Trophoblast cell (in vitro differentiated cells and primary cell): Measurements from ENCODE around the gene SELENOS.
A peak's percentile ranks its signal among the peaks of the same experiment; 100 is the strongest.

Source experiments
- DNase-seq, 2 donors: peaks; one replicate each; pipeline ENCODE4 v3.0.0-alpha.2; 2016
- H2AFZ ChIP-seq: 2 replicates; pipeline ENCODE4 v1.6.1; 2013; ENCODE audit warnings: low read length, moderate library complexity, mild to moderate bottlenecking; ENCODE audit not compliant: insufficient read depth, poor library complexity
- H2AK5ac ChIP-seq: 2 replicates; pipeline ENCODE4 v1.6.1; 2013; ENCODE audit warnings: mild to moderate bottlenecking, low read length
- H2BK120ac ChIP-seq: 2 replicates; pipeline ENCODE4 v1.6.1; 2013; ENCODE audit warnings: low read length, mild to moderate bottlenecking, moderate library complexity; ENCODE audit not compliant: insufficient read depth, poor library complexity
- H2BK12ac ChIP-seq: 2 replicates; pipeline ENCODE4 v1.6.1; 2013; ENCODE audit warnings: mild to moderate bottlenecking, low read length, moderate library complexity
- H2BK5ac ChIP-seq: 2 replicates; pipeline ENCODE4 v1.6.1; 2013; ENCODE audit warnings: low read length, low read depth, moderate library complexity, mild to moderate bottlenecking; ENCODE audit not compliant: poor library complexity
- H3K14ac ChIP-seq: 2 replicates; pipeline ENCODE4 v1.6.1; 2013; ENCODE audit warnings: mild to moderate bottlenecking, low read length
- H3K18ac ChIP-seq: 2 replicates; pipeline ENCODE4 v1.6.1; 2013; ENCODE audit warnings: mild to moderate bottlenecking, low read length
- H3K23ac ChIP-seq: 2 replicates; pipeline ENCODE4 v1.6.1; 2013; ENCODE audit warnings: low read length
- H3K27ac ChIP-seq: 2 replicates; pipeline ENCODE4 v1.5.1; 2013; ENCODE audit warnings: low read depth, mild to moderate bottlenecking, inconsistent platforms, low read length, moderate library complexity
- H3K27me3 ChIP-seq: 2 replicates; pipeline ENCODE4 v1.6.1; 2013; ENCODE audit warnings: inconsistent platforms, mild to moderate bottlenecking, low read length, moderate library complexity; ENCODE audit not compliant: insufficient read depth
- H3K36me3 ChIP-seq, 2 experiments: 1 replicate in 1 of 2; 2 replicates in 1 of 2; pipeline ENCODE4 v1.6.1; 2013; ENCODE audit warnings: low read length in 2 of 2, mild to moderate bottlenecking in 2 of 2, moderate library complexity in 1 of 2; ENCODE audit not compliant: insufficient read depth in 2 of 2, control insufficient read depth in 1 of 2
- H3K4ac ChIP-seq: 2 replicates; pipeline ENCODE4 v1.6.1; 2013; ENCODE audit warnings: low read depth, mild to moderate bottlenecking, low read length, moderate library complexity
- H3K4me1 ChIP-seq, 2 experiments: 1 replicate in 1 of 2; 2 replicates in 1 of 2; pipeline ENCODE4 v1.6.1; 2013; ENCODE audit warnings: low read length in 2 of 2, mild to moderate bottlenecking in 2 of 2, moderate library complexity in 1 of 2; ENCODE audit not compliant: insufficient read depth in 2 of 2, control insufficient read depth in 1 of 2
- H3K4me2 ChIP-seq: 2 replicates; pipeline ENCODE4 v1.6.1; 2013; ENCODE audit warnings: inconsistent platforms, mild to moderate bottlenecking, low read length, moderate library complexity
- H3K4me3 ChIP-seq: 2 replicates; pipeline ENCODE4 v1.5.1; 2013; ENCODE audit warnings: mild to moderate bottlenecking, low read depth, low read length, inconsistent platforms
- H3K79me1 ChIP-seq: one replicate; pipeline ENCODE4 v1.6.1; 2013; ENCODE audit warnings: low read length
- H3K79me2 ChIP-seq: 2 replicates; pipeline ENCODE4 v1.6.1; 2013; ENCODE audit warnings: low read length, mild to moderate bottlenecking; ENCODE audit not compliant: control insufficient read depth, insufficient read depth, poor library complexity
- H3K9ac ChIP-seq: 2 replicates; pipeline ENCODE4 v1.6.1; 2013; ENCODE audit warnings: mild to moderate bottlenecking, low read length
- H3K9me3 ChIP-seq: 2 replicates; pipeline ENCODE4 v1.6.1; 2013; ENCODE audit warnings: low read depth, mild to moderate bottlenecking, control low read depth, inconsistent platforms, low read length; ENCODE audit not compliant: insufficient read depth
- H4K12ac ChIP-seq: 2 replicates; pipeline ENCODE4 v1.6.1; 2013; ENCODE audit warnings: low read depth, mild to moderate bottlenecking, low read length, moderate library complexity
- H4K8ac ChIP-seq: 2 replicates; pipeline ENCODE4 v1.6.1; 2013; ENCODE audit warnings: low read depth, mild to moderate bottlenecking, low read length, moderate library complexity
- H4K91ac ChIP-seq: one replicate; pipeline ENCODE4 v1.6.1; 2013; ENCODE audit warnings: low read depth, mild to moderate bottlenecking, low read length, moderate library complexity
- WGBS: extraction: QIAGEN DNeasy Blood & Tissue Kit; methylation state at CpG from one replicate; pipeline ENCODE4 v1.1.7; 2013; ENCODE audit warnings: missing lambda C conversion rate; ENCODE audit not compliant: insufficient read length, insufficient coverage; ENCODE audit errors: extremely low coverage; 5-methylcytosine and 5-hydroxymethylcytosine counted together

The SELENOS gene

DNA sequence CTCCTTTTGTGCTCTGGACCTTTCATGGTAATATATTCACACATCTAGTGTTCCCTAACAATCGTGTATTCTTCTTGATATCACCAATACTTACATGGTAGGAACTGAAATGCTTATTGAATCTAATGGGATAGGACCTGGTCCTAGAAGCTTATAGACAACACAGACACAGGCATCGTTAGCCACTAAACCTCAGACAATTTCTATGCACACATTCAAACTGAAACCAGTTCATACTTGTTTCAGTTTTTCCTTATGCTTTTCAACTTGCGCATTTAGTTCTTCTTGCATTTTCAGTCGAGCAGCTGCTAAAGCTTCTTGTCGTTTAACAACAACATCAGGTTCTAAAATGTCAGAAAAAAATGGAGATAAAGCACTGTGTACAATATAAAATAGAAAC is 2.3 kb downstream of the SELENOS start:
- H3K79me2 ChIP-seq: peaks cover 5% of the 10 kb centered on the region
- H3K27me3 ChIP-seq: no peaks in the 10 kb centered on the region
- H3K27ac ChIP-seq: no peak overlapping the region
- H3K4me1 ChIP-seq: peaks cover 4% of the 10 kb centered on the region in 2 experiments
- no peak overlapping the region for H3K9ac ChIP-seq
- no peak overlapping the region for H4K91ac ChIP-seq
- H3K4ac ChIP-seq: no peak overlapping the region
- H2BK120ac ChIP-seq: no peak overlapping the region
- H2AK5ac ChIP-seq: no peak overlapping the region
- DNase-seq: no peak
- H2BK5ac ChIP-seq: no peak overlapping the region
- no peak overlapping the region for H3K4me2 ChIP-seq
- no peak overlapping the region for H4K8ac ChIP-seq
- no peaks in the 10 kb centered on the region for H3K9me3 ChIP-seq
- H3K14ac ChIP-seq: no peak overlapping the region
- no CpG with 5 or more reads among the region's 5 CpGs for WGBS
- no peak overlapping the region for H4K12ac ChIP-seq
- no peak overlapping the region for H2BK12ac ChIP-seq
- H3K36me3 ChIP-seq: peaks cover 20 to 42% of the 10 kb centered on the region in 2 experiments
- no peak overlapping the region for H2AFZ ChIP-seq
- no peak overlapping the region for H3K18ac ChIP-seq
- H3K23ac ChIP-seq: no peak overlapping the region
- H3K4me3 ChIP-seq: no peak overlapping the region
- H3K79me1 ChIP-seq: peaks cover 6% of the 10 kb centered on the region

DNA sequence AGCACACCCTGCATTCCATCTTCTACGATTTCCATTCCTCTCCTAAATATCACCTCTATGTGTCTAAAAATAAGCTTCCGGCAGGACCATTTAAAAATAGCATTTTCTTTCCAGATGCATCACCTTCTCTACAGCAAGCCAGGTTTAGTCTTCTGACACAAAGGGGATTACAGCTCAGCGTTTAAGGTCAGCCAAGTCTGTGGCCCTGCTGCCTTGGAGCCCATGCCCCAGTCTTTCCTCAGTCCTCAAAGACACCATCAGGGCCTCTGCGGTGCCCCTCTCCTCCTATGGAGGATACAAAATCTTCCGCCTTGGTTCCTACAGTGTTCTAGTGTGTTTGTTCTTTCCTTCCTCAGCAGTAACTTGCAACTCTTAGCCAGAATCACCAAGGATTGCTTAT is 3.8 kb downstream of the SELENOS start:
- Histone ChIP-seq H2AK5ac (no peak overlapping the region), H2BK120ac (no peak overlapping the region), H3K36me3 (peaks cover 30 to 54% of the 10 kb centered on the region in 2 experiments), H3K79me1 (peaks cover 6% of the 10 kb centered on the region), H3K4me1 (peaks cover 4% of the 10 kb centered on the region in 2 experiments), H4K8ac (no peak overlapping the region), H3K79me2 (peaks cover 5% of the 10 kb centered on the region), H2BK12ac (no peak overlapping the region), H3K27ac (no peak overlapping the region), H2BK5ac (no peak overlapping the region), H4K12ac (no peak overlapping the region), H3K4ac (no peak overlapping the region), H3K4me2 (no peak overlapping the region), H4K91ac (no peak overlapping the region), H2AFZ (no peak overlapping the region), H3K14ac (no peak overlapping the region), H3K4me3 (no peak overlapping the region), H3K9me3 (no peaks in the 10 kb centered on the region), H3K9ac (no peak overlapping the region), H3K27me3 (no peaks in the 10 kb centered on the region), H3K18ac (no peak overlapping the region), H3K23ac (no peak overlapping the region)
- no CpG with 5 or more reads among the region's 5 CpGs for WGBS
- DNase-seq: no peak

DNA sequence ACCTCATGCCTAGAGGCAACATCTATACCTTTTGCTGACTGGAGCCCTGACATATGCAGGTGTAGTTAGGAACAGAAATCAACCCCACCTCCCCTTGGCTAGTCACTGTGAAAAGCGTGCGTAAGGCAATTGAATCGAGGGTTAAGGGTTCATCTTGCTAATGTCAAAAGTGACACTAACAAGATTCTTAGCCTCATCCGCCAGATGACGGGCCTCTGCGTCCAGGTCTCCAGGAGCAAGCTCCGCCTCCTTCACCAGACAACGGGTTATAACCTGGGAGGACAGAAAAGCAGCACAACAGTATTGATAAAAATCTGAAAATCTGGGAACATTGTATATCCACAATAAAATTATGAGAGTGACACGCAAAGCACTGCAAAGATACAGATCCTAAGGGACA is 4.7 kb downstream of the SELENOS start:
- Histone ChIP-seq H3K4me1 (peaks cover under 1% of the 10 kb centered on the region in 2 experiments), H3K79me1 (peaks cover 6% of the 10 kb centered on the region), H2BK5ac (no peak overlapping the region), H4K8ac (no peak overlapping the region), H3K27ac (no peak overlapping the region), H3K27me3 (no peaks in the 10 kb centered on the region), H2AK5ac (no peak overlapping the region), H3K4me2 (no peak overlapping the region), H3K14ac (no peak overlapping the region), H4K91ac (no peak overlapping the region), H3K79me2 (peaks cover 5% of the 10 kb centered on the region), H2BK12ac (no peak overlapping the region), H3K9ac (no peak overlapping the region), H2AFZ (no peak overlapping the region), H3K23ac (no peak overlapping the region), H3K9me3 (no peaks in the 10 kb centered on the region), H3K4ac (no peak overlapping the region), H4K12ac (no peak overlapping the region), H2BK120ac (no peak overlapping the region), H3K36me3 (peaks cover 30 to 55% of the 10 kb centered on the region in 2 experiments), H3K4me3 (no peak overlapping the region), H3K18ac (no peak overlapping the region)
- no peak for DNase-seq
- WGBS: no CpG with 5 or more reads among the region's 9 CpGs

DNA sequence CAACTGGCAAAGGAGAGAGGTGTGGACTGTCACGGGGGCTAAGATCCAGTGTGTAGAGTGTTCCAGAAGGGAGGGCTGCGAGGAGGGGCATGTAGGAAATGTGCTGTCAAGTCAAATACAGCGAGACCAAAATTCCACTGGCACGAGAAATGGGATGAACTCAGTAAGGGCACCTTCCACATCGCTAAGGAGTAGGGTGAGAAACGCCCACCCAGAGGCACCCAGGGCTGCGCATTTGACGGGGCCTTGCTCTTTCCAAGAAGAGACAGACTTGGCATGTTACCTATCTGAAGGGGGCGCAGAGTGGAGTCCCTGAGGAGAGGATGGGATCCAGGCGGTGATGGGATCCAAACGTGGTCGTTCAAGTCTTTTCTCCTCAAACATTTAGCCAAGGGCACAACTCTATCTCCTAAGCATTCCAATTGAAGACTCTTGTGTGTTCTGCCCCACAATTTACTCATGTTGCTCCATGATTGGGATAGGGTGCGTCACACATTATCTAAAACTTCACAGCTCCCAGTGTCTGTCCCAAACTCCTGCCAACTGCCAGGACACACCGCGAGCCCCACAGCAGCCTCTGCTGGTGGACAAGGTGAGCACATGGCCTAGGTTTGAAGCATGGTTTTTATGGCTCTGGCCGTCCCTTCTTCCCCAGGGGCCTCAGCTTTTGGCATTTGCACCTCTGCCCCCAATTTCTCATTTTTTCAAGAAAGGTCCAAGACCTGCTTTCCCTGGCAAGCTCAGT is 7.6 kb downstream of the SELENOS start:
- peaks cover 28 to 48% of the 10 kb centered on the region in 2 experiments for H3K36me3 ChIP-seq
- H3K4me3 ChIP-seq: no peak overlapping the region
- peak in 1 of 2 donors; percentile 47 for DNase-seq
- H4K12ac ChIP-seq: no peak overlapping the region
- H3K27ac ChIP-seq: no peak overlapping the region
- H3K79me1 ChIP-seq: no peaks in the 10 kb centered on the region
- no peak overlapping the region for H2AK5ac ChIP-seq
- no peak overlapping the region for H3K18ac ChIP-seq
- no peaks in the 10 kb centered on the region for H3K4me1 ChIP-seq
- H3K9ac ChIP-seq: no peak overlapping the region
- no peak overlapping the region for H2AFZ ChIP-seq
- H3K27me3 ChIP-seq: no peaks in the 10 kb centered on the region
- no peak overlapping the region for H2BK5ac ChIP-seq
- no peak overlapping the region for H3K23ac ChIP-seq
- H3K4me2 ChIP-seq: no peak overlapping the region
- H4K91ac ChIP-seq: no peak overlapping the region
- H2BK12ac ChIP-seq: no peak overlapping the region
- H3K4ac ChIP-seq: no peak overlapping the region
- WGBS: no CpG with 5 or more reads among the region's 16 CpGs
- no peak overlapping the region for H4K8ac ChIP-seq
- no peaks in the 10 kb centered on the region for H3K79me2 ChIP-seq
- H3K14ac ChIP-seq: no peak overlapping the region
- no peak overlapping the region for H2BK120ac ChIP-seq
- H3K9me3 ChIP-seq: no peaks in the 10 kb centered on the region
